ENCODE measurements around the gene EXT2.

GRCh38 chr11:44241851-44242250 is 146.4 kb downstream of the EXT2 start:
- TF ChIP-seq CTCF (IDR thresholded peaks at IDR 0.05) (no peak), POLR2A (IDR thresholded peaks at IDR 0.05; ENCODE audit: low read depth) (no peak), EP300 (IDR thresholded peaks at IDR 0.05) (no peak), POLR2AphosphoS5 (IDR thresholded peaks at IDR 0.05) (no peak)
